H1 (cell line): Measurements from ENCODE around the gene PLEKHN1. TPM values are rescaled to one million over a fixed set of nuclear protein-coding genes. Genes with fewer than 3 reads are reported as not detected.

ENCODE experiments used
- CTCF ChIA-PET: fragments of 300-600 bp; sonication (Branson Sonifier 250); formaldehyde crosslinking; loops from one replicate; lab custom pipeline; 2021; ENCODE audit not compliant: partially characterized antibody; lab: Charles Lee
- POLR2A ChIA-PET: fragments of 300-600 bp; sonication (Branson Sonifier 250); formaldehyde crosslinking; loops from one replicate; lab custom pipeline; 2021; ENCODE audit warnings: inconsistent platforms; ENCODE audit not compliant: partially characterized antibody; lab: Charles Lee
- DNase-seq, 2 experiments: peaks; one replicate each; pipeline versions ENCODE4 v3.0.0 to v3.0.0-alpha.2; 2010 to 2022; ENCODE audit warnings: low spot score in 2 of 2, low read depth in 1 of 2, mixed read lengths in 1 of 2
- FAIRE-seq: peaks from 2 replicates; lab custom pipeline; 2011; peaks lifted over from hg19 to GRCh38; lab: Jason Lieb, UNC
- H2AFZ ChIP-seq: 2 replicates; pipeline ENCODE4 v1.8.1; 2012; ENCODE audit warnings: low read length, inconsistent platforms
- H2AK5ac ChIP-seq: 2 replicates; pipeline ENCODE4 v1.6.1; 2013; ENCODE audit warnings: low read depth, low read length
- H2BK120ac ChIP-seq: replicated peaks from 2 replicates; pipeline ENCODE3; 2013; ENCODE audit warnings: low read depth, low read length, inconsistent platforms
- H2BK12ac ChIP-seq: 2 replicates; pipeline ENCODE4 v1.6.1; 2013; ENCODE audit warnings: low read depth, low read length
- H2BK15ac ChIP-seq: 2 replicates; pipeline ENCODE4 v1.6.1; 2013; ENCODE audit warnings: low read length
- H2BK20ac ChIP-seq: 2 replicates; pipeline ENCODE4 v1.6.1; 2013; ENCODE audit warnings: low read length
- H2BK5ac ChIP-seq: 2 replicates; pipeline ENCODE4 v1.6.1; 2013; ENCODE audit warnings: low read depth, low read length
- H3K14ac ChIP-seq: 2 replicates; pipeline ENCODE4 v1.6.1; 2013; ENCODE audit warnings: inconsistent platforms; ENCODE audit not compliant: insufficient read length
- H3K18ac ChIP-seq: 2 replicates; pipeline ENCODE4 v1.6.1; 2013; ENCODE audit warnings: low read length; ENCODE audit errors: extremely low read depth
- H3K23ac ChIP-seq: 2 replicates; pipeline ENCODE4 v1.6.1; 2013; ENCODE audit warnings: inconsistent platforms; ENCODE audit not compliant: insufficient read length
- H3K23me2 ChIP-seq: 2 replicates; pipeline ENCODE4 v1.6.1; 2013; ENCODE audit warnings: low read depth, low read length
- H3K27ac ChIP-seq: 2 replicates; pipeline ENCODE4 v1.6.1; 2011; ENCODE audit warnings: low read depth, low read length, inconsistent platforms
- H3K27me3 ChIP-seq, 4 experiments: replicated peaks in 1 of 4; 1 replicate in 1 of 4; 2 replicates in 3 of 4; pipeline versions ENCODE4 v1.6.1 to v1.8.1; 2011 to 2013; ENCODE audit warnings: low read length in 3 of 4, mild to moderate bottlenecking in 3 of 4, inconsistent platforms in 2 of 4, mixed read lengths in 2 of 4, moderate library complexity in 1 of 4; ENCODE audit not compliant: control insufficient read depth in 3 of 4, insufficient read depth in 3 of 4; ENCODE audit errors: extremely low read depth in 1 of 4
- H3K36me3 ChIP-seq, 4 experiments: 2 replicates each; pipeline versions ENCODE4 v1.6.1 to v1.8.1; 2011 to 2013; ENCODE audit warnings: mild to moderate bottlenecking in 4 of 4, low read length in 3 of 4, moderate library complexity in 2 of 4, control low read depth in 1 of 4, inconsistent platforms in 1 of 4; ENCODE audit not compliant: insufficient read depth in 4 of 4, control insufficient read depth in 2 of 4
- H3K4ac ChIP-seq: replicated peaks from 2 replicates; pipeline ENCODE3; 2013; ENCODE audit warnings: low read length, low read depth, mixed read lengths, inconsistent platforms; ENCODE audit not compliant: insufficient read length
- H3K4me1 ChIP-seq, 4 experiments: replicated peaks in 1 of 4; 1 replicate in 1 of 4; 2 replicates in 3 of 4; pipeline versions ENCODE4 v1.6.1 to v1.8.1; 2011 to 2013; ENCODE audit warnings: low read length in 3 of 4, inconsistent platforms in 2 of 4, mixed read lengths in 1 of 4; ENCODE audit not compliant: insufficient read depth in 4 of 4, control insufficient read depth in 3 of 4
- H3K4me2 ChIP-seq, 2 experiments: 2 replicates each; pipeline versions ENCODE4 v1.6.1 to v1.8.1; 2011 to 2013; ENCODE audit warnings: low read depth in 2 of 2, low read length in 2 of 2, control low read depth in 1 of 2, inconsistent platforms in 1 of 2, mild to moderate bottlenecking in 1 of 2; ENCODE audit not compliant: insufficient read depth in 1 of 2
- H3K4me3 ChIP-seq, 4 experiments: fragments of 200-600, 300-600 bp in 1 of 4; sonication (generic), shearing (Covaris generic), sonication (Bioruptor Twin) in 1 of 4; 2 replicates each; pipeline versions ENCODE4 v1.5.1 to v1.8.1; 2011 to 2016; ENCODE audit warnings: low read length in 4 of 4, low read depth in 3 of 4, control low read depth in 2 of 4, inconsistent platforms in 2 of 4, mild to moderate bottlenecking in 2 of 4, mixed read lengths in 1 of 4, moderate library complexity in 1 of 4; ENCODE audit not compliant: insufficient read depth in 2 of 4; ENCODE audit errors: extremely low read depth in 1 of 4
- H3K56ac ChIP-seq: replicated peaks from 2 replicates; pipeline ENCODE3; 2013; ENCODE audit warnings: low read depth, mild to moderate bottlenecking, mixed read lengths, low read length, inconsistent platforms; ENCODE audit not compliant: insufficient read length
- H3K79me1 ChIP-seq: 2 replicates; pipeline ENCODE4 v1.6.1; 2013; ENCODE audit warnings: low read depth, low read length, control low read depth
- H3K79me2 ChIP-seq, 2 experiments: 2 replicates each; pipeline versions ENCODE4 v1.6.1 to v1.8.1; 2012 to 2013; ENCODE audit warnings: low read length in 2 of 2, mild to moderate bottlenecking in 2 of 2, inconsistent platforms in 1 of 2; ENCODE audit not compliant: insufficient read depth in 2 of 2, control insufficient read depth in 1 of 2
- H3K9ac ChIP-seq, 4 experiments: replicated peaks in 1 of 4; 1 replicate in 1 of 4; 2 replicates in 3 of 4; pipeline versions ENCODE4 v1.6.1 to v1.8.1; 2011 to 2013; ENCODE audit warnings: low read depth in 3 of 4, low read length in 3 of 4, control low read depth in 2 of 4, mild to moderate bottlenecking in 2 of 4, moderate library complexity in 2 of 4, inconsistent platforms in 1 of 4; ENCODE audit errors: extremely low read depth in 1 of 4
- H3K9me3 ChIP-seq, 2 experiments: 2 replicates each; pipeline versions ENCODE4 v1.6.1 to v1.8.1; 2012 to 2013; ENCODE audit warnings: mild to moderate bottlenecking in 2 of 2, moderate library complexity in 2 of 2, control low read depth in 1 of 2, inconsistent platforms in 1 of 2, low read depth in 1 of 2, low read length in 1 of 2, mixed read lengths in 1 of 2; ENCODE audit not compliant: insufficient read depth in 2 of 2
- H4K20me1 ChIP-seq, 2 experiments: replicated peaks in 1 of 2; 2 replicates each; pipeline versions ENCODE3 to v1.8.1; 2011 to 2013; ENCODE audit warnings: inconsistent platforms in 2 of 2, low read length in 2 of 2, mild to moderate bottlenecking in 1 of 2; ENCODE audit not compliant: insufficient read depth in 2 of 2, control insufficient read depth in 1 of 2
- H4K5ac ChIP-seq: 2 replicates; pipeline ENCODE4 v1.6.1; 2013; ENCODE audit warnings: low read length, low read depth, mixed read lengths, inconsistent platforms; ENCODE audit not compliant: insufficient read length
- H4K8ac ChIP-seq: 2 replicates; pipeline ENCODE4 v1.8.0; 2013; ENCODE audit warnings: mild to moderate bottlenecking, moderate library complexity, low read length, inconsistent platforms; ENCODE audit not compliant: insufficient read depth; ENCODE audit errors: extremely low read depth
- H4K91ac ChIP-seq: replicated peaks from 2 replicates; pipeline ENCODE3; 2013; ENCODE audit warnings: low read length, mixed read lengths, inconsistent platforms; ENCODE audit not compliant: insufficient read length
- ASH2L ChIP-seq: fragments of 200-600, 300-600 bp; sonication (generic); IDR thresholded peaks from one replicate; pipeline ENCODE4 v1.7.1; 2017; ENCODE audit warnings: low read length
- BACH1 ChIP-seq: IDR thresholded peaks from 2 replicates; pipeline ENCODE4 v1.6.1; 2012; ENCODE audit warnings: low read length, improper control_type of control experiment
- KDM4A ChIP-seq: IDR thresholded peaks from one replicate; pipeline ENCODE4 v1.7.1; 2012; ENCODE audit warnings: low read depth, mild to moderate bottlenecking, moderate library complexity, low read length, inconsistent platforms; ENCODE audit not compliant: severe bottlenecking
- NRF1 ChIP-seq: IDR thresholded peaks from 2 replicates; pipeline ENCODE4 v1.6.1; 2011; ENCODE audit warnings: mild to moderate bottlenecking, low read depth, low read length, improper control_type of control experiment
- RXRA ChIP-seq: IDR thresholded peaks from 2 replicates; pipeline ENCODE4 v1.6.1; 2011; ENCODE audit warnings: low read depth, mild to moderate bottlenecking, low read length, moderate library complexity; ENCODE audit not compliant: insufficient read depth
- SIN3A ChIP-seq, 2 experiments: IDR thresholded peaks in 1 of 2; conservative IDR thresholded peaks in 1 of 2; 2 replicates each; pipeline ENCODE4 v1.6.1; 2011 to 2012; ENCODE audit warnings: low read length in 2 of 2, improper control_type of control experiment in 1 of 2, low read depth in 1 of 2, mild to moderate bottlenecking in 1 of 2
- SP2 ChIP-seq: IDR thresholded peaks from 2 replicates; pipeline ENCODE4 v1.6.1; 2012; ENCODE audit warnings: mild to moderate bottlenecking, low read length, inconsistent platforms
- SP4 ChIP-seq: IDR thresholded peaks from 2 replicates; pipeline ENCODE4 v1.6.1; 2012; ENCODE audit warnings: low read length, inconsistent platforms
- WGBS, 2 experiments: shearing (Covaris generic) in 1 of 2; methylation state at CpG; one replicate each; pipeline versions ENCODE4 v1.1.6 to v1.1.7; 2013 to 2015; ENCODE audit warnings: low lambda C conversion rate in 2 of 2, mixed read lengths in 2 of 2, inconsistent platforms in 1 of 2, low coverage in 1 of 2, missing lambda C conversion rate in 1 of 2; ENCODE audit not compliant: insufficient replicate concordance in 2 of 2, insufficient coverage in 1 of 2, insufficient read length in 1 of 2; ENCODE audit errors: extremely low coverage in 1 of 2, missing lambda C conversion rate in 1 of 2; 5-methylcytosine and 5-hydroxymethylcytosine counted together
- polyA plus RNA-seq, 7 experiments: library from polyadenylated mRNA; depleted of rRNA in 3 of 7; stranded (reverse) in 5 of 7; unstranded in 2 of 7; fragments of >200 nt in 5 of 7; fragments of 200-250 nt in 2 of 7; gene quantifications; 1 replicate in 5 of 7; 2 replicates in 1 of 7; 4 replicates in 1 of 7; pipeline versions ENCODE4 v1.2.1 to v1.2.3, GENCODE V29; 2011 to 2013; ENCODE audit warnings: missing spikeins in 2 of 7, mixed read lengths in 2 of 7
- total RNA-seq: library from RNA; stranded (reverse); fragmentation: NEBNext Ultra II Directional; extraction: Animal tissue kit (Norgen Biotek cat#: 25700); gene quantifications from 2 replicates; pipeline ENCODE4 v1.2.1, GENCODE V29; 2021
- TF ChIP-seq, protein P1 (sequence below): IDR thresholded peaks from 2 replicates; pipeline ENCODE4 v1.6.1; 2012; ENCODE audit warnings: low read length, inconsistent platforms

PLEKHN1 gene
- total and polyA plus RNA-seq, 2 of the 8 experiments (the other 6 are each of a cell fraction or from before 2014, with no cell fraction given), result 0.39 to 1.5 TPM

DNA sequence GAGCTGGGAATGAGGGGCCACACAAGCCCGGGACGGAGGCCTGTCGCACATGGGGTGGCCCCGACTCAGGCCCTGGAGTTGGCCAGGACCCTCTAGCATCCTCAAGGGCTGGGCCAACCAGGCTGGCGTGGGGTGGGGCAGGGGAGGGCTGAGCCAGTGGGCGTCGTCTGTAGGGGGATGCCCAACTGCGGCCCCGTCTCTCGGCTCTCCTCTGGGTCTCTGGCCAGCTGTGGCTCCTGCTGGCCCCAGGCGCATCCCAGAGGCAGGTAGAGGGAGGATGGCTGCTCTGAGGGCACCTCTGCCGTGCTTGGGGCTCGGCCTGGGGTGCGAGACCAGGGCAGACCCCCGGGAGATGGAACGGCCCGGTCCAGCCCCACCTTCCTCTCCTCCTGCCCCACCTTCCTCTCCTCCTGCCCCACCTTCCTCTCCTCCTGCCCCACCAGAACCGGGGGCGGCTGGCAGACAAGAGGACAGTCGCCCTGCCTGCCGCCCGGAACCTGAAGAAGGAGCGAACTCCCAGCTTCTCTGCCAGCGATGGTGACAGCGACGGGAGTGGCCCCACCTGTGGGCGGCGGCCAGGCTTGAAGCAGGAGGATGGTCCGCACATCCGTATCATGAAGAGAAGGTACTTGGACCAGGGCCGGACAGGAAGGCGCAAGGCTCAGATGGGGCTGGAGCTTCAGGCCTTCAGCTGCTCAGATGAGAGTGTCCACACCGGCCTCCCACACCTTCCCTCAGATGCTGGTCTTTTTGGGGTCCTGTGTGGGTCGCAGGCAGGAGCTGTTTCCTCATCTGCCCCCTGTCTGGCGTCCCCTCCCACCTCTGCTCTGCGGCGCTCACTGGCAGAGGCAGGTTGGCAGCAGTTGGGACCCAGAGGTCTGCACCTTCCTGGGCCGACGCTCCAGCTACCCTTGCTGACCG, 36.3 kb upstream of the PLEKHN1 start:
- no peak overlapping the region for H2AK5ac ChIP-seq
- H4K91ac ChIP-seq, result no peak overlapping the region
- ChIA-PET CTCF (interaction anchor here (0.6 to 4.6 kb wide), 14 partner anchors 9 to 134 kb away, joined by 3 to 45 read pairs (median 4); partner anchors contain the start of gene NOC2L), POLR2A (interaction anchor here (1.3 to 4.0 kb wide), 3 partner anchors 11 to 18 kb away, joined by 3 to 28 read pairs (median 6); no protein-coding TSS in a partner anchor)
- no peak overlapping the region for H2AFZ ChIP-seq
- no peak overlapping the region for H2BK20ac ChIP-seq
- H3K27ac ChIP-seq, result no peak overlapping the region
- H3K79me2 ChIP-seq, result no peaks in the 10 kb centered on the region
- peaks cover 69 to 90% (median 87%) of the 10 kb centered on the region in 4 experiments for H3K27me3 ChIP-seq
- no peak overlapping the region for H3K14ac ChIP-seq
- DNase-seq (no peak), FAIRE-seq (no peak)
- H3K23ac ChIP-seq, result no peak overlapping the region
- H3K23me2 ChIP-seq, result peaks cover under 1% of the 10 kb centered on the region; the same call in 1 of the 2 replicates
- no peak overlapping the region for H4K8ac ChIP-seq
- H3K56ac ChIP-seq, result no peak overlapping the region
- peaks cover under 1 to 16% (median 7%) of the 10 kb centered on the region in 4 experiments for H3K4me1 ChIP-seq
- no peak overlapping the region for H3K4ac ChIP-seq
- H3K79me1 ChIP-seq, result no peaks in the 10 kb centered on the region
- H2BK120ac ChIP-seq, result no peak overlapping the region
- no peak overlapping the region for H4K5ac ChIP-seq
- H3K9ac ChIP-seq, result no peak overlapping the region
- no peaks in the 10 kb centered on the region for H3K9me3 ChIP-seq
- TF ChIP-seq NRF1 (no peak), SP2 (no peak), KDM4A (no peak), SP4 (no peak), ASH2L (no peak), BACH1 (no peak), SIN3A (conservative IDR thresholded peaks at IDR 0.05 in 1 of 2, IDR thresholded peaks at IDR 0.05 in 1 of 2; ENCODE audit: low read depth in 1 of 2, low read length in 2 of 2) (no peak), RXRA (no peak)
- TF ChIP-seq, protein P1, sequence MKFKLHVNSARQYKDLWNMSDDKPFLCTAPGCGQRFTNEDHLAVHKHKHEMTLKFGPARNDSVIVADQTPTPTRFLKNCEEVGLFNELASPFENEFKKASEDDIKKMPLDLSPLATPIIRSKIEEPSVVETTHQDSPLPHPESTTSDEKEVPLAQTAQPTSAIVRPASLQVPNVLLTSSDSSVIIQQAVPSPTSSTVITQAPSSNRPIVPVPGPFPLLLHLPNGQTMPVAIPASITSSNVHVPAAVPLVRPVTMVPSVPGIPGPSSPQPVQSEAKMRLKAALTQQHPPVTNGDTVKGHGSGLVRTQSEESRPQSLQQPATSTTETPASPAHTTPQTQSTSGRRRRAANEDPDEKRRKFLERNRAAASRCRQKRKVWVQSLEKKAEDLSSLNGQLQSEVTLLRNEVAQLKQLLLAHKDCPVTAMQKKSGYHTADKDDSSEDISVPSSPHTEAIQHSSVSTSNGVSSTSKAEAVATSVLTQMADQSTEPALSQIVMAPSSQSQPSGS, result no peak
- H3K4me3 ChIP-seq, result no peak overlapping the region
- 80% methylated on average over 27 of the region's 40 CpGs; no CpG with 5 or more reads in 1 of the 2 experiments for WGBS, 2 experiments
- H3K36me3 ChIP-seq, result no peaks in the 10 kb centered on the region; a peak in 1 of 8 replicates
- H2BK12ac ChIP-seq, result 0 out of 2 replicates have a peak overlapping the region, but pooled peaks have one; percentile 75
- H2BK5ac ChIP-seq, result no peak overlapping the region
- no peak overlapping the region for H2BK15ac ChIP-seq
- no peak overlapping the region for H3K4me2 ChIP-seq
- no peak overlapping the region for H3K18ac ChIP-seq
- H4K20me1 ChIP-seq, result peaks cover 19 to 20% of the 10 kb centered on the region in 2 experiments
